ENCODE measurements around the gene CC2D1A. TPM values are rescaled to one million over a fixed set of nuclear protein-coding genes. Genes with fewer than 3 reads are reported as not detected.

The CC2D1A gene
- total RNA-seq, 1 donor from 2014 or later: 69.4 TPM

- DNase-seq (ENCODE audit: low spot score, unreplicated experiment): no peak
- no peak for TF ChIP-seq CTCF (IDR thresholded peaks at IDR 0.05; ENCODE audit: unreplicated experiment)
- Mint-ChIP-seq H3K9me3 (ENCODE audit: low read depth) (no peaks in the 10 kb centered on the region), H3K36me3 (ENCODE audit: insufficient read depth) (peaks cover 2% of the 10 kb centered on the region), H3K4me1 (ENCODE audit: low read depth) (peaks cover 16% of the 10 kb centered on the region), H3K4me3 (ENCODE audit: low read depth) (peak overlapping the region; percentile 83), H3K27ac (peak overlapping the region; percentile 54), H3K27me3 (no peaks in the 10 kb centered on the region)
These were observed 39.4 kb upstream of the CC2D1A start for GRCh38 chr19:13866463-13867046.

- DNase-seq (ENCODE audit: low spot score, unreplicated experiment): no peak
- Mint-ChIP-seq H3K27ac (no peak overlapping the region), H3K27me3 (no peaks in the 10 kb centered on the region)
These were observed 37.3 kb upstream of the CC2D1A start for GRCh38 chr19:13868663-13869062.

GRCh38 chr19:13869281-13869680 is 36.7 kb upstream of the CC2D1A start:
- Mint-ChIP-seq H3K9me3 (ENCODE audit: low read depth) (no peaks in the 10 kb centered on the region), H3K4me3 (ENCODE audit: low read depth) (no peak overlapping the region), H3K4me1 (ENCODE audit: low read depth) (peaks cover 14% of the 10 kb centered on the region), H3K27me3 (peaks cover 1% of the 10 kb centered on the region), H3K36me3 (ENCODE audit: insufficient read depth) (peaks cover 2% of the 10 kb centered on the region), H3K27ac (no peak overlapping the region)
- no peak for TF ChIP-seq CTCF (IDR thresholded peaks at IDR 0.05; ENCODE audit: unreplicated experiment)
- DNase-seq (ENCODE audit: low spot score, unreplicated experiment): no peak

More at GRCh38 chr19:13868663-13869062, 37.3 kb upstream of the CC2D1A start:
- Mint-ChIP-seq H3K9me3 (ENCODE audit: low read depth) (no peaks in the 10 kb centered on the region), H3K4me3 (ENCODE audit: low read depth) (peak overlapping the region; percentile 37), H3K36me3 (ENCODE audit: insufficient read depth) (peaks cover 2% of the 10 kb centered on the region), H3K4me1 (ENCODE audit: low read depth) (peaks cover 17% of the 10 kb centered on the region)
- TF ChIP-seq CTCF (IDR thresholded peaks at IDR 0.05; ENCODE audit: unreplicated experiment): no peak

- Mint-ChIP-seq H3K4me1 (ENCODE audit: low read depth) (peaks cover 10% of the 10 kb centered on the region), H3K27me3 (peaks cover 4% of the 10 kb centered on the region), H3K4me3 (ENCODE audit: low read depth) (peak overlapping the region; percentile 31), H3K27ac (no peak overlapping the region), H3K9me3 (ENCODE audit: low read depth) (no peaks in the 10 kb centered on the region), H3K36me3 (ENCODE audit: insufficient read depth) (peaks cover 2% of the 10 kb centered on the region)
- no peak for TF ChIP-seq CTCF (IDR thresholded peaks at IDR 0.05; ENCODE audit: unreplicated experiment)
- no peak for DNase-seq (ENCODE audit: low spot score, unreplicated experiment)
These were observed 35.1 kb upstream of the CC2D1A start for GRCh38 chr19:13870873-13871272.

- Mint-ChIP-seq H3K27ac (peak overlapping the region; percentile 37), H3K9me3 (ENCODE audit: low read depth) (no peaks in the 10 kb centered on the region), H3K27me3 (peaks cover 4% of the 10 kb centered on the region), H3K4me3 (ENCODE audit: low read depth) (peak overlapping the region; percentile 73), H3K36me3 (ENCODE audit: insufficient read depth) (peaks cover 2% of the 10 kb centered on the region), H3K4me1 (ENCODE audit: low read depth) (peaks cover 5% of the 10 kb centered on the region)
- DNase-seq (ENCODE audit: low spot score, unreplicated experiment): no peak
- TF ChIP-seq CTCF (IDR thresholded peaks at IDR 0.05; ENCODE audit: unreplicated experiment): no peak
These were observed 33.7 kb upstream of the CC2D1A start for GRCh38 chr19:13872339-13872694.
